DMS53 treated with DMSO at 0.1 percent for 48 hours (cell line): Measurements from ENCODE around the gene MYOZ1.
"Not testable (repeated sequence)": the region's sequence is repeated elsewhere in the genome, so short reads cannot be mapped to it uniquely, and the experiment has no call there.

Experiments
- DNase-seq: peaks from one replicate; lab custom pipeline; 2025; ENCODE audit not compliant: unreplicated experiment; lab: John Stamatoyannopoulos, UW

The MYOZ1 gene

GRCh38 chr10:73641328-73642060 is at the start of gene MYOZ1:
Gene MYOZ1 (minus strand): TSS chr10:73641474. CDS start chr10:73640017, 1,457 bp downstream.
- no peak for DNase-seq

- not testable (repeated sequence) for DNase-seq
Measured at GRCh38 chr10:73690755-73691154, 49.5 kb upstream of the MYOZ1 start.

GRCh38 chr10:73689596-73689995 is 48.3 kb upstream of the MYOZ1 start:
- not testable (repeated sequence) for DNase-seq

- DNase-seq: not testable (repeated sequence)
Measured at GRCh38 chr10:73687641-73688040, 46.4 kb upstream of the MYOZ1 start.

- DNase-seq: not testable (repeated sequence)
Measured at GRCh38 chr10:73674546-73674945, 33.3 kb upstream of the MYOZ1 start.

GRCh38 chr10:73668378-73668777 is 27.1 kb upstream of the MYOZ1 start:
- not testable (repeated sequence) for DNase-seq

GRCh38 chr10:73666153-73666809 is 25.0 kb upstream of the MYOZ1 start:
- not testable (repeated sequence) for DNase-seq

GRCh38 chr10:73665581-73665980 is 24.3 kb upstream of the MYOZ1 start:
- DNase-seq: not testable (repeated sequence)

GRCh38 chr10:73664156-73665040 is 23.1 kb upstream of the MYOZ1 start:
- DNase-seq: not testable (repeated sequence)

GRCh38 chr10:73663621-73664020 is 22.3 kb upstream of the MYOZ1 start:
- DNase-seq: not testable (repeated sequence)

GRCh38 chr10:73662705-73663104 is 21.4 kb upstream of the MYOZ1 start:
- DNase-seq: not testable (repeated sequence)

- no peak for DNase-seq
Measured at GRCh38 chr10:73655990-73656298, 14.7 kb upstream of the MYOZ1 start, which contains the start of gene SYNPO2L. Gene SYNPO2L (minus strand): TSS chr10:73656029. CDS start chr10:73655922, 107 bp downstream.

- no peak for DNase-seq
Measured at GRCh38 chr10:73655257-73655989, 14.1 kb upstream of the MYOZ1 start.

GRCh38 chr10:73653701-73654100 is 12.4 kb upstream of the MYOZ1 start:
- peak; percentile 11 for DNase-seq

- no peak for DNase-seq
Measured at GRCh38 chr10:73653195-73653594, 11.9 kb upstream of the MYOZ1 start.

- DNase-seq: no peak
Measured at GRCh38 chr10:73650537-73651331, 9.5 kb upstream of the MYOZ1 start.

- DNase-seq: no peak
Measured at GRCh38 chr10:73649876-73650536, 8.7 kb upstream of the MYOZ1 start.

GRCh38 chr10:73648975-73649829 is 7.9 kb upstream of the MYOZ1 start:
- no peak for DNase-seq
